ENCODE results near the gene SCGB2B2. TPM values are rescaled to one million over a fixed set of nuclear protein-coding genes. Genes with fewer than 3 reads are reported as not detected.

The SCGB2B2 gene
- total RNA-seq, 1 donor from 2014 or later: 0.14 TPM

DNA sequence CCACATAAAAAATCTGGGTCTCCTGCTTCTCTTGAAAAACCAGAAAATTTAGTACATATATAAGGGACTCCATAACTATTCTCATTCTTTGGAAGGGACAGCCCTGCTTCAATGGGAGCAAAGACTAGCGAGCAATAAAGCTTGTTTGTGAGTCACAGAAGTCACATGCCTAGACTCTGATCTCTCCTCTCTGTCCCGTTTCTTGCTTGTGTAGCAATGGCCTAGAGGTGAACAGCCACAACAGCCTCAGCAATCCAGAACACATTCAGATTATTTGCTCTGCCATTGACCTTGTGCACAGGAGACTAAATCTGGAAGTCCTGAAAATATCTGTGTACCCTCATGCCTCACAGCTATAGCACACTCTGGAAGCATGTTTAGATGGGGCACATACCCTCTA is 43.2 kb downstream of the SCGB2B2 start:
- H3K9me3 Mint-ChIP-seq (ENCODE audit: unreplicated experiment): peaks cover 13% of the 10 kb centered on the region
- no peak for FAIRE-seq
- no peak for TF ChIP-seq EZH2 (IDR thresholded peaks at IDR 0.05; ENCODE audit: insufficient read depth, low read length)
- TF ChIP-seq, protein P1, sequence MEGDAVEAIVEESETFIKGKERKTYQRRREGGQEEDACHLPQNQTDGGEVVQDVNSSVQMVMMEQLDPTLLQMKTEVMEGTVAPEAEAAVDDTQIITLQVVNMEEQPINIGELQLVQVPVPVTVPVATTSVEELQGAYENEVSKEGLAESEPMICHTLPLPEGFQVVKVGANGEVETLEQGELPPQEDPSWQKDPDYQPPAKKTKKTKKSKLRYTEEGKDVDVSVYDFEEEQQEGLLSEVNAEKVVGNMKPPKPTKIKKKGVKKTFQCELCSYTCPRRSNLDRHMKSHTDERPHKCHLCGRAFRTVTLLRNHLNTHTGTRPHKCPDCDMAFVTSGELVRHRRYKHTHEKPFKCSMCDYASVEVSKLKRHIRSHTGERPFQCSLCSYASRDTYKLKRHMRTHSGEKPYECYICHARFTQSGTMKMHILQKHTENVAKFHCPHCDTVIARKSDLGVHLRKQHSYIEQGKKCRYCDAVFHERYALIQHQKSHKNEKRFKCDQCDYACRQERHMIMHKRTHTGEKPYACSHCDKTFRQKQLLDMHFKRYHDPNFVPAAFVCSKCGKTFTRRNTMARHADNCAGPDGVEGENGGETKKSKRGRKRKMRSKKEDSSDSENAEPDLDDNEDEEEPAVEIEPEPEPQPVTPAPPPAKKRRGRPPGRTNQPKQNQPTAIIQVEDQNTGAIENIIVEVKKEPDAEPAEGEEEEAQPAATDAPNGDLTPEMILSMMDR (IDR thresholded peaks at IDR 0.05; ENCODE audit: insufficient read depth, low read depth, low read length): no peak

More for the DNA sequence above, 43.2 kb downstream of the SCGB2B2 start:
- H3K36me3 ChIP-seq (ENCODE audit: insufficient read depth, low read length): no peaks in the 10 kb centered on the region
- no peaks in the 10 kb centered on the region for H3K4me1 ChIP-seq (ENCODE audit: insufficient read depth, low read length)
- Mint-ChIP-seq H3K36me3 (ENCODE audit: low read depth, unreplicated experiment) (peaks cover 12% of the 10 kb centered on the region), H3K4me1 (ENCODE audit: low read depth, unreplicated experiment) (no peaks in the 10 kb centered on the region), H3K4me3 (ENCODE audit: unreplicated experiment) (no peak overlapping the region), H3K27me3 (ENCODE audit: low read depth, unreplicated experiment) (no peaks in the 10 kb centered on the region), H3K27ac (ENCODE audit: unreplicated experiment) (no peak overlapping the region)
- DNase-seq (ENCODE audit: low read depth): no peak
- no peaks in the 10 kb centered on the region for H4K20me1 ChIP-seq (ENCODE audit: insufficient read depth, low read length)
- no peaks in the 10 kb centered on the region for H3K79me2 ChIP-seq (ENCODE audit: insufficient read depth, low read length)
- no peaks in the 10 kb centered on the region for H3K27me3 ChIP-seq (ENCODE audit: insufficient read depth, low read length)
- peaks cover 21% of the 10 kb centered on the region for H3K9me3 ChIP-seq (ENCODE audit: insufficient read depth, low read depth, low read length)
- H3K27ac ChIP-seq (ENCODE audit: low read depth, low read length): no peak overlapping the region
- no peak overlapping the region for H2AFZ ChIP-seq (ENCODE audit: low read depth, low read length)
- H3K4me3 ChIP-seq (ENCODE audit: insufficient read depth, low read depth, low read length): no peak overlapping the region
- H3K9ac ChIP-seq (ENCODE audit: low read length): no peak overlapping the region
- H3K4me2 ChIP-seq (ENCODE audit: low read length): no peak overlapping the region

Other genes with a start within 250 kb of the SCGB2B2 start
- gene UBA2, start 248.8 kb downstream of the SCGB2B2 start, total RNA-seq: 84.5 and 87.0 TPM in 2 replicates
- gene WTIP, start 195.4 kb downstream of the SCGB2B2 start, total RNA-seq: 23.0 and 32.5 TPM in 2 replicates
- 14.8 and 16.5 TPM in 2 replicates for gene ZNF302, start 519 bp upstream of the SCGB2B2 start, total RNA-seq
- 4.8 and 5.2 TPM in 2 replicates for gene ZNF181, start 57.1 kb upstream of the SCGB2B2 start, total RNA-seq
- gene ZNF599, start 96.1 kb upstream of the SCGB2B2 start, total RNA-seq: 4.8 and 5.7 TPM in 2 replicates
- 3.7 and 4.0 TPM in 2 replicates for gene ZNF30, start 249.7 kb upstream of the SCGB2B2 start, total RNA-seq